LNCaP clone FGC (cell line): Measurements from ENCODE around the gene MT1H.
"Not testable (repeated sequence)": the region's sequence is repeated elsewhere in the genome, so short reads cannot be mapped to it uniquely, and the experiment has no call there.

ENCODE experiments used
- DNase-seq: peaks from one replicate; pipeline ENCODE4 v3.0.0-alpha.2; 2011; ENCODE audit warnings: low read depth
- H3K4me3 ChIP-seq: 2 replicates; pipeline ENCODE4 v1.5.1; 2011; ENCODE audit warnings: mild to moderate bottlenecking, low read depth, low read length, control low read depth
- TF ChIP-seq, protein P1 (sequence below): IDR thresholded peaks from 2 replicates; pipeline ENCODE4 v1.5.1; 2012; ENCODE audit warnings: mild to moderate bottlenecking; ENCODE audit not compliant: control insufficient read depth, insufficient read depth; ENCODE audit errors: extremely low read depth

The MT1H gene

DNA sequence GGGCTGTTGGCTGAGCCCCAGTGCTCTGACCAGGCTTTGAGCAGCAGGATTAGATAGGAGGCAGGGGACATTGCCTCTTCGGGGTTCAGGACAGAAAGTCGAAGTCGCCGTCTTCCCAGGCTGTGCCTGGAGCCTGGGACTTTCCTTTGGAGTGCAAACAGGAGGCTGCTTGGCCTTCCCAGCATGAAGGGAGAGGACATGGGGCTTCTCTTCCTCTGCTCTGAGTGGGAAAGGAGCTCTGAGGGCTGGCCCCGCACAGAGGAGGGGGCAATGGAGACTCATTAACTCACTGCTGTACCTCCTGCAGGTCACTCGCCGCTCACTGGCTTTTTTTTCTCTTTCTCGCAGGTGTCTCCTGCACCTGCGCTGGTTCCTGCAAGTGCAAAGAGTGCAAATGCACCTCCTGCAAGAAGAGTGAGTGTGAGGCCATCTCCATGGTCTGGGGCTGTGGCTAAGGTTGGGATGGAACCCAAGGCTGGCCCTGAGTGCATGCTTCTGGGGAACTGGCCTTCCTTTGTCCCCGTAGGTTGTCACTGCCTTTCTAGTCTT lies 11.2 kb upstream of the MT1H start:
- no peak for DNase-seq
- TF ChIP-seq, protein P1, sequence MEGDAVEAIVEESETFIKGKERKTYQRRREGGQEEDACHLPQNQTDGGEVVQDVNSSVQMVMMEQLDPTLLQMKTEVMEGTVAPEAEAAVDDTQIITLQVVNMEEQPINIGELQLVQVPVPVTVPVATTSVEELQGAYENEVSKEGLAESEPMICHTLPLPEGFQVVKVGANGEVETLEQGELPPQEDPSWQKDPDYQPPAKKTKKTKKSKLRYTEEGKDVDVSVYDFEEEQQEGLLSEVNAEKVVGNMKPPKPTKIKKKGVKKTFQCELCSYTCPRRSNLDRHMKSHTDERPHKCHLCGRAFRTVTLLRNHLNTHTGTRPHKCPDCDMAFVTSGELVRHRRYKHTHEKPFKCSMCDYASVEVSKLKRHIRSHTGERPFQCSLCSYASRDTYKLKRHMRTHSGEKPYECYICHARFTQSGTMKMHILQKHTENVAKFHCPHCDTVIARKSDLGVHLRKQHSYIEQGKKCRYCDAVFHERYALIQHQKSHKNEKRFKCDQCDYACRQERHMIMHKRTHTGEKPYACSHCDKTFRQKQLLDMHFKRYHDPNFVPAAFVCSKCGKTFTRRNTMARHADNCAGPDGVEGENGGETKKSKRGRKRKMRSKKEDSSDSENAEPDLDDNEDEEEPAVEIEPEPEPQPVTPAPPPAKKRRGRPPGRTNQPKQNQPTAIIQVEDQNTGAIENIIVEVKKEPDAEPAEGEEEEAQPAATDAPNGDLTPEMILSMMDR, result no peak
- peak overlapping the region; percentile 54 for H3K4me3 ChIP-seq

DNA sequence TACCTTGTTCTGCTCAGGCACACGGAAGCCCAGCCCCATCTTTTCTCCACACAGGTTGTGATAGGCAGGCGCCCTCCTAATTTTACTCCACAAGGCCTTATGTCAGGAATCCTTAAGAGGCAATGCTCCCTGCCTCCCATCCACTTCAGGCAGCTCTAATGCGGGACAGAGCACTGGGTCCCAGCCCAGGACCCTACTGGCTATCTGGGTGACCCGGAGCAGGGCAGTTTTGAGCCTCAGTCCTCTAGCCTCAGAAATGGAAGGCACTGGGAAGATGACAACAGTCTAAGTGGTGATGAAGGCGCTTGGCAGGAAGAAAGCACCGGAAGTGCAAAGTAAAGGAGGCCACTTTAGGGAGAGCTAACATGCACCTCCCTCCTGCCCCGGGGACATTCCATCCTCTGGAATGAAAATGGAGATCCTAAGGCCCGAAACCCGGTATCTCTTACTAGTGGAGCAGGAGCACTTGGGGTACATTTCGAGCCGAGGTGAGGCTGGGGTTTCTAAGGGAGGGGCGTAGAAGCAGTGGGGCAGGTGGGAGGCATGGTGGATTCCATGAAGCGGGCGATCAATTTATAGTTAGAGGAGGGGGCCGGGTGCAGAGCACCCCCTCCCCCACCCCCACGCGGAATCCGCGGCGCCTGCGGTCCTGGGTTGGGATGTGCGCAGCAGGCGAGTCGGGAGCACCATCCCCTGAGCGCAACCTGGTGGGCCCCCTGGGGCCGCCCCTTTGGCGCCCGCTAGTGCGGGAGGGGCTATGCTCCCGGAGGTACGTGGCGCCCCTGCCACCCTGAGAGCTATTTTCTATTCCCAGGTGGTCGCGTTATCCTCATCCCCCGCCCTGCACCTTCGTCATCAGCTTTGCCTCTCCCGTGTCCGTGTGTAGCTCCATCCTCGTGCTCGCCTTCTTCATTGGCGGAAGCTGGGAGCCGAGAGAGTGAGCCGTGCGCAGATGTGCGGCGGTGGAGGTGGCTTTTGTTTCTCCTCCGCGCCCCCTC lies 7.0 kb upstream of the MT1H start:
- no peak for DNase-seq
- no peak overlapping the region for H3K4me3 ChIP-seq
- TF ChIP-seq, protein P1, result no peak

DNA sequence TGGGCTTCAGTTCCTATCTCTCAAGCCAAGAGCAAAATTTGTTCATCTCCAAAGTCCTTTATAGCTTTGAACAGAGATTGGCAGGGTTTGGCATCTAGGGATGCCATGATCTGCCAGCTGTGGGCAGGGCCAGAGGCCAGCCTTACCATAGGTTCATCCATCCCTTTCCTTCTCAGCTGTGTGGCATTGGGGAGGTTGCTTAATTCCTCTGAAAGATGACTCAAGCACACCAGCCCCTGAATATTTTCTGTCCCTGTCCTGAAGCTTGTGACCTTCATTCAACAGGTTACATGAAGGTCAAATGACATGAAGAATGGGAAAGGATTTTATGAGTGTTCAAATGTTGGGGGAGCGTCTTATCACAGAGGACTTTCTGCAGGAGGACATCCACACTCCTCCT lies 5.1 kb upstream of the MT1H start:
- no peak for DNase-seq

DNA sequence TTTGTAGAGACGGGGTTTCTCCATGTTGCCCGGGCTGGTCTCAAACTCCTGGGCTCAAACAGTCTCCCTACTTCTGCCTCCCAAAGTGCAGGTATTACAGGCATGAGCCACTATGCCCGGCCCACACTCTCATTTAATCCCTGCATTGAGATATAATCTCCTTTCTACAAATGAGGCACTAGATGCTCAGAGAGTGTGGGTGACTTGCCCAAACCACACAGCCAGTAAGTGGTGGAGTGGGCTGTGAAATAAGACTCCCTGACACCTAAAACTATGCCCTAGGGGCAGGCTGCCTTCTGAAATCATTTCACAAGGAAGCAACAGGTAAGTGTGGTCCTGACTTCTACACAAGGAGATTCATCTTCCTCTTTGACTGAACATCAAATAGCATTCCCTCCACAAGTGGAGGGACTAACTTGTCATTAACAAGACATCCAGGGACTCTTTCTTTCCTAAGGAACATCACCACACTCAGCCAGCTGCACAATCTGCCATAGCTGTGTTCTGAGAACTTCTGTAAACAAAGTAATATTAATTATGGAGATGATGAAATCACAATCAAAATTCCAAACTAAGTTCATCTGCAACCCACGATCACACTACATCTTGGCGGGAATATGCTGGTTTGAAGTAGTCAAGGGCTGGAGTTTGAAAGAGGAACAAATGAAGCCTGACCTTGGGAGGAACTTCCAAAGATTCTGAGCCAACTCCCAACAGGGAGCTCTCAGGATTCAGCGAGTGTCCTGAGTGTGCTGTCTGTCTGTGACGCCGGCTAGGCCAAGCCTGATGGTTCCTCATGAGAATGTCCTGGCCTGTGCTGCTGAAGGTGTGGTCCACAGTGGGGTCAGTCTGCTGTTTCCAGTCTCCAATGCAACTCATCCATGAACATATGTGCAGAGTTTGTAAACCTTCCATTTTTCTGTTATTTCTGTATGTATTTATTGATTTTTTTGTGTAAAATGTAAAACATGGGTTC lies 4.0 kb upstream of the MT1H start:
- DNase-seq, H3K4me3 ChIP-seq: not testable (repeated sequence)

More for the DNA sequence above, 5.1 kb upstream of the MT1H start:
- H3K4me3 ChIP-seq, result no peak overlapping the region
- TF ChIP-seq, protein P1, result no peak

DNA sequence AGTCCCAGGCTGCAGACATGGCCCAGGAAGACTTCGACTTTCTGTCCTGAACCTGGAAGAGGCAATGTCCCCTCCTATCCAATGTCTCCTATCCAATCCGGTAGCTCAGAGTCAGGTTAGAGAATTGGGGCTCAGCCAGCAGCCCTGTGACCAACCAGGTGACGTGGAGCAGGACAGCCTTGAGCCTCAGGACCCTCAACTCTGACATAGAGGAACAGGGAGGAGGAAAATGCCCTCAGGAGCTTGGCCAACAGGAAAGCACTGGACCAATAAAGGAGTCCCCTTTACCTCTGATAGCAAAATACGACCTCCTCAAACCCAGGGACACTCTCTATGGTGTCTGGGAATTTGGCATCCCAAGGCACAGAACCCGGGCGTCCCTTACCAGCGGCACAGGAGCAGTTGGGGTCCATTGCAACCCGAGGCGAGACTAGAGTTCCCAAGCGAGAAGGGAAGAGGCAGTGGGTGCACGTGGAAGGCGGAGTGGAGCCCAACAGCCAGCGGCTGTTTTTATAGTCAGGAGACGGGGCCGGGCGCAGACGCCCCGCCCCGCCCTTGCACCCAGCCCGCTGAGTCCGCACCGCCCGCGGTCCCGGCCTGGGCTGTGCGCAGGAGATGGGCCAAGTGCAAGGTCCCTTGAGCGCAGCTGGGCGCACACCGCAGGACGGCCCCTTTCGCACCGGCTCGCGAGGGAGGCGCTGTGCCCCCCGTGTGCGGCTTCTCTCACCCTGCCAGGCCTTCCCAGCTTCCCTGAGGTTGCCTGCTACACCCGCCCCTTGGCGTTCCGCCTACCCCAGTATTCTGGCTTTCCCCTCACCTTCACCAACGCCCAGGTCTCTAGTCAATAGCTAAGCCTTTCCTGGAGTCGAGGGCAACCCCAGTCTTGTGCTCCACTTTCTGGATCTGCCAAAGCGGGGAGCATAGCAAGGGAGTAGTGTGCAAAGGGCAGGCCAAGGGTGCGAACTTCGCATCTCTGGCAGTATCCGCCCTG lies 1.7 kb upstream of the MT1H start, which contains the start of gene MT1G:
Gene MT1G (minus strand): TSS at position 485 of the 991 bp plus-strand sequence. CDS start 72 bp downstream, at position 413.
- peak; percentile 15 for DNase-seq
- peak within 1 kb of the TSS; percentile 50 for H3K4me3 ChIP-seq
- TF ChIP-seq, protein P1, result no peak

DNA sequence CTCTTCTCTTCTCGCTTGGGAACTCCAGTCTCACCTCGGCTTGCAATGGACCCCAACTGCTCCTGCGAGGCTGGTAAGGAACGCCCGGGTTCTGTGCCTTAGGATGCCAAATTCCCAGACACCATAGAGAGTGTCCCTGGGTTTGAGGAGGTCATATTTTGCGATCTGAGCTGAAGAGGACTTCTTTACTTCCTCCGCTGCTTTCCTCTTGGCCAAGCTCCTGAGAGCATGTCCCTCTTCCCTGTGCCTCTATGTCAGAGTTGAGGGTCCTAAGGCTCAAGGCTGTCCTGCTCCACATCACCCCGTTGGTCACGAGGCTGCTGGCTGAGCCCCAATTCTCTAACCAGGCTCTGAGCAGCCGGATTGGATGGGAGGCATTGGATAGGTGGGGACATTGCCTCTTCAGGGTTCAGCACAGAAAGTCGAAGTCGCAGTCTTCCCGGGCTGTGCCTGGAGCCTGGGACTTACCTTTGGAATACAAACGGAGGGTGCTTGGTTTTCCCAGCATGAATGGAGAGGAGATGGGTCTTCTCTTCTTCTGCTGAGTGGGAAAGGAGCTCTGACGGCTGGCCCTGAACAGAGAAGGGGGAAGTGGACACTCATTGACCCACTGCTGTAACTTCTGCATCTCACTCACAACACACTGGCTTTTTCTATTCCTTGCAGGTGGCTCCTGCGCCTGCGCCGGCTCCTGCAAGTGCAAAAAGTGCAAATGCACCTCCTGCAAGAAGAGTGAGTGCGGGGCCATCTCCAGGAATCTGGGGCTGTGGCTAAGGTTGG lies 416 bp downstream of the MT1H start:
- no peak overlapping the region for H3K4me3 ChIP-seq
- no peak for DNase-seq
- TF ChIP-seq, protein P1, result no peak
